Ishikawa (cell line): ENCODE results near the gene GPRC5D.

Experiments used
- CEBPB ChIP-seq: IDR thresholded peaks from 2 replicates; pipeline ENCODE4 v1.6.1; 2012
- CREB1 ChIP-seq: IDR thresholded peaks from 2 replicates; pipeline ENCODE4 v1.6.1; 2012; ENCODE audit warnings: low read depth
- EGR1 ChIP-seq: IDR thresholded peaks from 2 replicates; pipeline ENCODE4 v1.6.1; 2012
- EP300 ChIP-seq: IDR thresholded peaks from 2 replicates; pipeline ENCODE4 v1.6.1; 2012; ENCODE audit warnings: borderline replicate concordance
- FOXM1 ChIP-seq: IDR thresholded peaks from 2 replicates; pipeline ENCODE4 v1.6.1; 2012; ENCODE audit warnings: low read depth, borderline replicate concordance
- MAX ChIP-seq: IDR thresholded peaks from 2 replicates; pipeline ENCODE4 v1.6.1; 2012
- NFIC ChIP-seq: IDR thresholded peaks from 2 replicates; pipeline ENCODE4 v1.6.1; 2012
- RAD21 ChIP-seq: IDR thresholded peaks from 2 replicates; pipeline ENCODE4 v1.6.1; 2012; ENCODE audit warnings: low read depth
- REST ChIP-seq: IDR thresholded peaks from 2 replicates; pipeline ENCODE4 v1.6.1; 2012; ENCODE audit warnings: low read depth, mild to moderate bottlenecking
- TAF1 ChIP-seq: IDR thresholded peaks from 2 replicates; pipeline ENCODE4 v1.6.1; 2012; ENCODE audit warnings: low read depth, mild to moderate bottlenecking
- TCF12 ChIP-seq: IDR thresholded peaks from 2 replicates; pipeline ENCODE4 v1.6.1; 2012; ENCODE audit warnings: low read depth
- TEAD4 ChIP-seq: IDR thresholded peaks from 2 replicates; pipeline ENCODE4 v1.6.1; 2012
- USF1 ChIP-seq: IDR thresholded peaks from 2 replicates; pipeline ENCODE4 v1.6.1; 2012
- YY1 ChIP-seq: IDR thresholded peaks from 2 replicates; pipeline ENCODE4 v1.6.1; 2012; ENCODE audit warnings: low read depth
- ZBTB7A ChIP-seq: IDR thresholded peaks from 2 replicates; pipeline ENCODE4 v1.6.1; 2012; ENCODE audit warnings: low read depth

Gene GPRC5D

GRCh38 chr12:12951504-12951903 is 466 bp downstream of the GPRC5D start:
- TF ChIP-seq FOXM1 (no peak), USF1 (no peak), CEBPB (no peak), EGR1 (no peak), EP300 (no peak), ZBTB7A (no peak), TAF1 (no peak), YY1 (no peak), CREB1 (no peak), REST (no peak), TEAD4 (no peak), RAD21 (no peak), MAX (no peak), TCF12 (no peak)

- TF ChIP-seq CREB1 = no peak
- no peak for TF ChIP-seq CEBPB
- no peak for TF ChIP-seq EGR1
- no peak for TF ChIP-seq ZBTB7A
- TF ChIP-seq MAX = no peak
- no peak for TF ChIP-seq TAF1
- TF ChIP-seq YY1 = no peak
- no peak for TF ChIP-seq RAD21
- TF ChIP-seq REST = no peak
- TF ChIP-seq EP300 = no peak
- no peak for TF ChIP-seq NFIC
- no peak for TF ChIP-seq FOXM1
- no peak for TF ChIP-seq USF1
- TF ChIP-seq TCF12 = no peak
- TF ChIP-seq TEAD4 = no peak
These were observed 4.1 kb downstream of the GPRC5D start for GRCh38 chr12:12947902-12948301.

GRCh38 chr12:12946686-12947355 is 5.1 kb downstream of the GPRC5D start:
- TF ChIP-seq MAX = no peak

- TF ChIP-seq TAF1 (no peak), CEBPB (no peak), EGR1 (no peak), RAD21 (no peak)
These were observed 6.4 kb downstream of the GPRC5D start for GRCh38 chr12:12945591-12945990.

GRCh38 chr12:12943586-12944260 is 8.2 kb downstream of the GPRC5D start:
- TF ChIP-seq ZBTB7A = no peak
- TF ChIP-seq TAF1 = no peak
- TF ChIP-seq RAD21 = no peak
- no peak for TF ChIP-seq FOXM1
- TF ChIP-seq NFIC = no peak
- TF ChIP-seq YY1 = no peak
- TF ChIP-seq CREB1 = no peak
- TF ChIP-seq MAX = no peak
- TF ChIP-seq REST = no peak
